Ishikawa (cell line): ENCODE results near the gene KCNJ6.

ENCODE experiments used
- CREB1 ChIP-seq: IDR thresholded peaks from 2 replicates; pipeline ENCODE4 v1.6.1; 2012; ENCODE audit warnings: low read depth
- EP300 ChIP-seq: IDR thresholded peaks from 2 replicates; pipeline ENCODE4 v1.6.1; 2012; ENCODE audit warnings: borderline replicate concordance
- NFIC ChIP-seq: IDR thresholded peaks from 2 replicates; pipeline ENCODE4 v1.6.1; 2012
- TAF1 ChIP-seq: IDR thresholded peaks from 2 replicates; pipeline ENCODE4 v1.6.1; 2012; ENCODE audit warnings: low read depth, mild to moderate bottlenecking
- TCF12 ChIP-seq: IDR thresholded peaks from 2 replicates; pipeline ENCODE4 v1.6.1; 2012; ENCODE audit warnings: low read depth
- TEAD4 ChIP-seq: IDR thresholded peaks from 2 replicates; pipeline ENCODE4 v1.6.1; 2012
- TF ChIP-seq, protein P1 (sequence below): IDR thresholded peaks from 2 replicates; pipeline ENCODE4 v1.6.1; 2012
- TF ChIP-seq, protein P2 (sequence below): IDR thresholded peaks from 2 replicates; pipeline ENCODE4 v1.6.1; 2012; ENCODE audit warnings: low read depth, mild to moderate bottlenecking

DNA sequence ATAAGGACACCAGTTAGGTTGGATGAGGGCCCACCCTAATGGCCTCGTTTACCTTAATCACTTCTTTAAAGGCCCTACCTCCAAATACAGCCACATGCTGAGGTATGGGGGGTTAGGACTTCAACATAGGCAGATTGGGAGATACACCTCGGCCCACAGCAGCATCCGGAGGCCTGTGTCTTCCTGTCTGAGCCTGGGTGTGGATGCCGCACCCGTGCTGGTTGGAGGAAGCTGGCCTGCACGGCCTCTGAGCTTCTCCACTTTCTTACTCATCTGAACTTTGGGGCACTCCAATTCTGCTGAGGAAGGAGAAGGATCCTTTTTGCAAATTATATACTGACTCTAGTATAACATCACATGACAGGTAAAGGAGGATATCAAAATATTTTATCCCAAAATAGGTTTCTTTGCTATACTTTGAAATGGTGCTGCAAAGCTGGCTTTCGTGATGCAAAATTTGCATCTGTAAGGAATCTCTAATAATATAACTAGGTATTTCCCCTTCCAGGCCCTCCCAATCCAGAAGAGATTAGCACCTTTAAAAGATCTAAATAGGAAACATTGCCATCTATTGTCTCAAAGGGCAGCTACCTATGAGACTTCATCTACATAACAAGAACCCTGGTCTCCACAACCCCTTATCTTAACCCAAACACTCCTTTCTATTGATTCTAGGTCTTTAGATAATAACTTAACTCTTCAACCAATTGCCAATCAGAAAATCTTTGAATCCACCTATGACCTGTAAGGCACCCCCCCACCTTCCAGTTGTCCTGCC is 247.6 kb downstream of the KCNJ6 start:
- TF ChIP-seq EP300, result no peak
- TF ChIP-seq NFIC, result no peak
- TF ChIP-seq CREB1, result no peak
- TF ChIP-seq, protein P1, sequence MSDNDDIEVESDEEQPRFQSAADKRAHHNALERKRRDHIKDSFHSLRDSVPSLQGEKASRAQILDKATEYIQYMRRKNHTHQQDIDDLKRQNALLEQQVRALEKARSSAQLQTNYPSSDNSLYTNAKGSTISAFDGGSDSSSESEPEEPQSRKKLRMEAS, result no peak
- no peak for TF ChIP-seq TAF1
- TF ChIP-seq, protein P2, sequence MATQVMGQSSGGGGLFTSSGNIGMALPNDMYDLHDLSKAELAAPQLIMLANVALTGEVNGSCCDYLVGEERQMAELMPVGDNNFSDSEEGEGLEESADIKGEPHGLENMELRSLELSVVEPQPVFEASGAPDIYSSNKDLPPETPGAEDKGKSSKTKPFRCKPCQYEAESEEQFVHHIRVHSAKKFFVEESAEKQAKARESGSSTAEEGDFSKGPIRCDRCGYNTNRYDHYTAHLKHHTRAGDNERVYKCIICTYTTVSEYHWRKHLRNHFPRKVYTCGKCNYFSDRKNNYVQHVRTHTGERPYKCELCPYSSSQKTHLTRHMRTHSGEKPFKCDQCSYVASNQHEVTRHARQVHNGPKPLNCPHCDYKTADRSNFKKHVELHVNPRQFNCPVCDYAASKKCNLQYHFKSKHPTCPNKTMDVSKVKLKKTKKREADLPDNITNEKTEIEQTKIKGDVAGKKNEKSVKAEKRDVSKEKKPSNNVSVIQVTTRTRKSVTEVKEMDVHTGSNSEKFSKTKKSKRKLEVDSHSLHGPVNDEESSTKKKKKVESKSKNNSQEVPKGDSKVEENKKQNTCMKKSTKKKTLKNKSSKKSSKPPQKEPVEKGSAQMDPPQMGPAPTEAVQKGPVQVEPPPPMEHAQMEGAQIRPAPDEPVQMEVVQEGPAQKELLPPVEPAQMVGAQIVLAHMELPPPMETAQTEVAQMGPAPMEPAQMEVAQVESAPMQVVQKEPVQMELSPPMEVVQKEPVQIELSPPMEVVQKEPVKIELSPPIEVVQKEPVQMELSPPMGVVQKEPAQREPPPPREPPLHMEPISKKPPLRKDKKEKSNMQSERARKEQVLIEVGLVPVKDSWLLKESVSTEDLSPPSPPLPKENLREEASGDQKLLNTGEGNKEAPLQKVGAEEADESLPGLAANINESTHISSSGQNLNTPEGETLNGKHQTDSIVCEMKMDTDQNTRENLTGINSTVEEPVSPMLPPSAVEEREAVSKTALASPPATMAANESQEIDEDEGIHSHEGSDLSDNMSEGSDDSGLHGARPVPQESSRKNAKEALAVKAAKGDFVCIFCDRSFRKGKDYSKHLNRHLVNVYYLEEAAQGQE, result no peak
- no peak for TF ChIP-seq TEAD4
- no peak for TF ChIP-seq TCF12
